ENCODE results near the gene SHBG.
"Not testable (repeated sequence)": the region's sequence is repeated elsewhere in the genome, so short reads cannot be mapped to it uniquely, and the experiment has no call there.

- not testable (repeated sequence) for TF ChIP-seq TAF1 (IDR thresholded peaks at IDR 0.05; ENCODE audit: low read depth, low read length); E2F6 (IDR thresholded peaks at IDR 0.05); CHD1 (IDR thresholded peaks at IDR 0.05; ENCODE audit: low read depth, low read length); BACH1 (IDR thresholded peaks at IDR 0.05; ENCODE audit: low read length); CHD2 (IDR thresholded peaks at IDR 0.05; ENCODE audit: low read length); ZNF274 (IDR thresholded peaks at IDR 0.05; ENCODE audit: borderline replicate concordance, extremely low read depth, low read length); CTCF (IDR thresholded peaks at IDR 0.05; ENCODE audit: control extremely low read depth in 1 of 3, insufficient read depth in 1 of 3, low read depth in 1 of 3, low read length in 3 of 3); HDAC2 (IDR thresholded peaks at IDR 0.05; ENCODE audit: borderline replicate concordance in 1 of 2, low read depth in 2 of 2, low read length in 2 of 2); RBBP5 (IDR thresholded peaks at IDR 0.05; ENCODE audit: borderline replicate concordance, low read depth, low read length); ATF3 (IDR thresholded peaks at IDR 0.05; ENCODE audit: insufficient read depth, low read depth, low read length); JUND (IDR thresholded peaks at IDR 0.05; ENCODE audit: low read length); RFX5 (IDR thresholded peaks at IDR 0.05; ENCODE audit: borderline replicate concordance, low read depth, low read length)
Measured at GRCh38 chr17:7641635-7642034, 11.7 kb downstream of the SHBG start.
